Lung microvascular endothelial cell (primary cell): ENCODE results near the gene OLFM1. TPM values are rescaled to one million over a fixed set of nuclear protein-coding genes. Genes with fewer than 3 reads are reported as not detected.

Source experiments
- DNase-seq, 2 donors: peaks; one replicate each; pipeline versions ENCODE4 v3.0.0 to v3.0.0-alpha.2; 2010; ENCODE audit warnings: low read depth in 2 of 2
- total RNA-seq: library from RNA; depleted of rRNA; stranded (reverse); fragments of >200 nt; gene quantifications from 2 replicates; pipeline ENCODE4 v1.2.1, GENCODE V29; 2014

OLFM1 gene
- total RNA-seq, 1 donor from 2014 or later = 15.3 TPM

DNA sequence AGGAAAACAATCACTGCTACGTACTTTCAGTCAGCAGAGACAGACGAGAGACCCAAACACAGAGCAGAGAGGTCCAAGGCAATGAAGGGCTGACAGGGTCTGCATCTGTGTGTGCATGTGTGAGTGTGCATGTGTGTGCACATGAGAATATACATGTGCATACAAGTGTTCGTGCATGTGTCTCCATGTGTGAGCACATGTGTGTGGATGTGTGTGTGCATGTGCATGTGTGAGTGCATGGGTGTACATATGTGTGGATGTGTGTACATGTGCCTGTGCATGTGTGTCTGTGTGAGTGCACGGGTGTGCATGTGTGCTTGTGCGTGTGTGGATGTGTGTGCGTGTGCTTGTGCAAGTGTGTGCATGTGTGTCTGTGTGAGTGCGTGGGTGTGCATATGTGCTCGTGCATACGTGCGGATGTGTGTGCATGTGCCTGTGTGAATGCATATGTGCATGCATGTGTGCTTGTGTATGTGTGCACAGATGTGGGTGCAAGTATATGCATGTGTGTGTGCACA, 82.3 kb downstream of the OLFM1 start:
- no peak for DNase-seq

DNA sequence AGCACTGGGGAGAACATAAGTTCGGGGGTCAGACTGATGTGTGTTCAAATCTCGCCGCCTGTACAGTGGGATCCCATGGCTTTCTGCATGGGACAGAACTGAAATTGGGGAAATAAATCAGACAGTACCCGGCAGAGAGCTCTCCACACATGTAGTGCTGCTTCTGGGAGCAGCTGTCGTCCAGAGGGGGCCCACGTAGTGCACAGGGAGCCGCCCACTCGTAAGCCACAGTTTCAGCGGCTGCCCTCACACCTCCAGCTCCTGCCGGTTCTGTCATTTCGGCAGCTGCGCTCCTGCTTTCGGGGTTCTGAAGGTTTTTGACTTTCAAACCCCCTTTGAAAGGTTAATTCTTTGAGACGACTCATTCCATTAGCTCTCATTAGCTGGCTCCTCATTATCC, 83.1 kb downstream of the OLFM1 start:
- DNase-seq = no peak

Other genes with a start within 250 kb of the OLFM1 start
- gene FCN2, start 206.9 kb upstream of the OLFM1 start, total RNA-seq = not detected in 2 replicates
- not detected in 2 replicates for gene FCN1, start 169.8 kb upstream of the OLFM1 start, total RNA-seq